Stimulated activated naive CD4-positive, alpha-beta T cell (primary cell): ENCODE results near the gene CWH43.
"Not testable (repeated sequence)": the region's sequence is repeated elsewhere in the genome, so short reads cannot be mapped to it uniquely, and the experiment has no call there.

Experiments
- DNase-seq, 6 experiments: peaks; one replicate each; lab custom pipeline; 2025; lab: John Stamatoyannopoulos, UW

Gene CWH43

GRCh38 chr4:48985976-48986653 lies at the start of gene CWH43:
Gene CWH43, plus strand, starts transcription at chr4:48986275. Its CDS starts 155 bp downstream, at chr4:48986430.
- no peak for DNase-seq

- DNase-seq, result no peak
Measured at GRCh38 chr4:48937033-48937432, 49.0 kb upstream of the CWH43 start.

GRCh38 chr4:48938831-48939230 lies 47.2 kb upstream of the CWH43 start:
- no peak for DNase-seq

DNA sequence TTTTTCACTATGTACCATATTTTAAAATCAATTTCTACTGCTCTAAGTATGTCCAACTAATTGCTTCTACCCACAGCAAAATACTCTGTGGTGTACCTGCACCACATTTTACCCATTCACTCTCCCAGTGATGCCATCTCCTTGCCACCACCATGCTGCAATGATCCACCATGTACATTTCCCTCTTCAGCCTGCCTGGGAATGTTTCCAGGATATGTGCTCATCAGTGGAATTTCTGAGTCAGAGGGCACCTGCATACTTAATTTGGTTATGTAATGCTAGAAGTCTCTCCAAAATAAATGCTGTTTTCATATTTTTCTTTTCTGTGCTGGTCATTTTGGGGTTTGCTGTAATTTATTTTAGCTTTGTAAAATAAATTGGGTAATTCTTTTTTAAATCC lies 46.3 kb upstream of the CWH43 start:
- DNase-seq, result no peak

DNA sequence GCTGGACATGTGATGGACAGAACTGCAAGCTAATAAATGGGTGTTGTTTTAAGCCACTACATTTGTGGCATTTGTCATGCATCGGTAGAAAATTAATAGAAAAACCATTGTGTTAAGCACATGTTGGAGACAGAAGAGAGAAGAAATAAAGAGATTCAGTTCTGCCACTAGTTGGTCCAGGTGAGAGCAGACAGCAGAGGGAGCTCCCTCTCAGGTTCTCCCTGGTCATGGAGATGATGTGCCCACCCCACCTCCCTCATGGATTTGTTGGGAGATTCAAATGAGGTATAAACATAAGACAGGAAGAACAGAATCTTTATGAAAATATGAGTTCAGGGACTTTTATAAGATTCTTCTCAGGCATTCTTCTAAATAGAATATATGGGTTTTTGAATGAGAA lies 42.7 kb upstream of the CWH43 start:
- DNase-seq, result peak in 1 of 6 experiments; percentile 8

GRCh38 chr4:48944252-48944651 lies 41.8 kb upstream of the CWH43 start:
- DNase-seq, result no peak

- DNase-seq, result peak in 5 of 6 experiments; percentile 13 to 68 (median 58)
Measured at GRCh38 chr4:48944756-48945241, 41.3 kb upstream of the CWH43 start.

DNA sequence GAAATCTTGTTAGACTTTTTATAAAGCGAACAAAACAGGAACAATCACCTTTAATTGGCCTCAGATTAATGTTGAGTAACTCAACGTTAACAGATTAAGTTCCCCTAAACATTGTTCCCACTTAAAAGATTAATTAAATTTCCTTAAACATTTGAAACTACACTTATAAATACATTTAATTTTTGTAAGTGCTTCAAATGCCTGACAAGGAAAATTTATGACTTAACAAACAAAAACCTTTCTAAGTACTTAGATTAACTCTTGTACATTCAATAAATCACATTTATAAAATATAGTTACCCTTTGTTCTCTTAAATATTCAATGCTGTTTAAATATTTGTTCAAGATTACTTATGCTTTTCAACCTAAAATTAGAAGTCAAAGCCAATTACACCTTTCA lies 40.1 kb upstream of the CWH43 start:
- DNase-seq, result no peak

GRCh38 chr4:48947731-48948130 lies 38.3 kb upstream of the CWH43 start:
- DNase-seq, result no peak

DNA sequence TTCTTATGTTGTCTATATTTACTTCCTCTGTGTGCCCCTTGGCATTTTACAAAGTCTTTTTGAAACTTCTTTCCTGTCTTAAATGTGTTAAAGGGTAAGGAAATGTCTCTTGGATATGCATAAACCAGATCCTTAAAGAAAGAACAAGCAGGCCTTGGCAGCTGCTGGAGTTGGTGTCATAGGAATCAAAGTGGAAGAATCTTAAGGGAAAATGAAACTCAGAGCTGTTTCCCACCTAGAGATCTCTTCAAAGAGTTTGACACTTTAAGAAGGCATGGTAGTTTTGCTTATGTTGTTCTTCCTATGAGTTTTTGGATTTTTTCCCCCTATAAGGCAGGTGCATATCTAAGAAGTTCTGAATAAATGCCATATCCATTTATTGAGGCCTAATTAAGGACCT lies 37.0 kb upstream of the CWH43 start:
- no peak for DNase-seq

DNA sequence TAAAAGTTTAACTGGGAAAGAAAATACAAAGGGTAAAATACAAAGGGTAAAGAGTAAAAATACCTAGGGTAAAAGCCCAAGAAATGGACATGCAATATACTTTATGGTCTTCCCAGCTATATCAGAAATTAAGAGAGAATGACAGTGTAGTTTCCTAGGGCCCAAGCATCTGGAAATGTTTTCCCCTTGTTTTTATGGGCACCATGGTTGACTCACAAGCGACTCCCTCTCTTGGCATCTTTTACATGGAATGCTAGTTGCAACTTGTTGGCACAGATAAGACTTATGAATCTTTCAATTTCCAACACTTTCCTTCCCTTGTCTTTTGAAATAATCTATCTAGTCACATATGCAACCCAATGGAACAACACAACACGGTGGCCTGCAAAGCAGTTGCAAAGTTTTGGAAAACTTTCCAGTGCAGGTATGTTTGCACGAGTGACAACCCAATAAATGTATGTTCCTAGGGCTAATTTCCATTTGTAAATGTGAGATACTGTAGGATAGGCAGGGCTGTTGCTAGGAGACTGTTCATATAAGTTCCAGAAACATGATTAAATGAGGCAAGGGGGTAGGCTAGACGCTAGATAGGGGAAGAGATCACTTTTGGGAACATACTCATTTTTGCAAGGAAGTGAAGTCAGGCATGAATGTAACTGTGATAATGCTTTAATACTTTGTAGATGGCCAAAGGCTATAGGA lies 36.4 kb upstream of the CWH43 start:
- no peak for DNase-seq

GRCh38 chr4:48954314-48954713 lies 31.8 kb upstream of the CWH43 start:
- DNase-seq, result no peak

DNA sequence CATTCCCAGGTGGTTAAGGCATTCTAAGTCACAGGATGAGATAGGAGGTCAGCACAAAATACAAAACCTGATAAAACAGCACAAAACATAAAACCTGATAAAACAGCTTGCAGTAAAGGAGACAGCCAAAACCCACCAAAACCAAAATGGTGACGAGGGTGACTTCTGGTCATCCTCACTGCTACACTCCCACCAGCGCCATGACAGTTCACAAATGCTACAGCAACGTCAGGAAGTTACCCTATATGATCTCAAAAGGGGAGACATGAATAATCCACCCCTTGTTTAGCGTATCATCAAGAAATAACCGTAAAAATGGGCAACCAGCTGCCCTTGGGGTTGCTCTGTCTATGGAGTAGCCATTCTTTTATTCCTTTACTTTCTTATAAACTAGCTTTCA lies 28.7 kb upstream of the CWH43 start:
- not testable (repeated sequence) for DNase-seq

GRCh38 chr4:48958582-48958981 lies 27.5 kb upstream of the CWH43 start:
- no peak for DNase-seq

GRCh38 chr4:48960988-48961635 lies 25.0 kb upstream of the CWH43 start:
- no peak for DNase-seq

- DNase-seq, result no peak
Measured at GRCh38 chr4:48962636-48963035, 23.4 kb upstream of the CWH43 start.

DNA sequence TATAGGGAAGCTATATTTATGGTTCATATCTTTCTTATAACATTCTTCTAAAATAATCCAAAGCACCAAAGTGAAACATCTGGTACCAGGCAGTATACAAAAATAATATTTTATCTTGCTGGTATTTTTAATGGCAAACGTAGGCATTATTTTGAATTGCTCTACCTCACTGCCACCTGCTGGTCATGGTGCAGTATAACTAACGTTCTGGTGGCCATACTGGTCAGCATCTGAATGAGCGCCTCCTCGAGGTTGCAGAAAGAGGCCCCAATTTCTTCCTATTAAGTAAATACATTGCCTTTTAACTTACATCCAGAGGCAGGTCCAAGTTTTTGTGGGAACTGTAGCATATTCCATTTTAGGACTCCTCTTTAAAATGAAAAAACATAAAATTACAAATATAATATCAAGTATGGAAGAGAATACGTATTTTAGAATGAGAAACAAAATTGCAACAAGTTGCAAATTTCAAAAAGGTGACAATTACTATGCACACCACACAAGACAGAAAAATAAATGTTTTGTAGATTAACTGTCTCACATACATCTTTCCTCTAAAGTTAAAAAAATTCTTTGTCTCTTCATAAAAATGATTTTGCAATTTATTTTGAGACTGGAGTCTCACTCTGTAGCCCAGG lies 22.9 kb upstream of the CWH43 start:
- peak; percentile 25 to 80 (median 65) for DNase-seq

DNA sequence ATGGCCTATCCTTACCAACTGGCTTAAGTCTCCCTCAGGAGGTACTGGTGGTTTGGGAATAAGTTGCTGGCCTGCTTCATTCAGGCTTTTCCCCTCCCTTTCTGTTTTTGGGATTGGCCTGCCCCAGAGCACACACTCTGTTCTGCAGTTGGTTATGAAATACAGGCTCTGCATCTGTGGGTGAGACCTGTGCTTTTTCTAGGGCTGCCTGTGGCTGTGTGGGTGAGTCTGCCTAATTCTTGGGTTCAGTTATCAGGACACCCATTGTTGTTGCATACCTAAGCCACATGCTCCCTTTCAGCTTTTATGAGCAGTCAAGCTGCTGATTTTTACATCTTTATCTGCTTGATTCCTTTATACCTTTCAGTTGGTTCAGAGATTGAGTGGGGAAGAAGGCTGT lies 19.0 kb upstream of the CWH43 start:
- no peak for DNase-seq

DNA sequence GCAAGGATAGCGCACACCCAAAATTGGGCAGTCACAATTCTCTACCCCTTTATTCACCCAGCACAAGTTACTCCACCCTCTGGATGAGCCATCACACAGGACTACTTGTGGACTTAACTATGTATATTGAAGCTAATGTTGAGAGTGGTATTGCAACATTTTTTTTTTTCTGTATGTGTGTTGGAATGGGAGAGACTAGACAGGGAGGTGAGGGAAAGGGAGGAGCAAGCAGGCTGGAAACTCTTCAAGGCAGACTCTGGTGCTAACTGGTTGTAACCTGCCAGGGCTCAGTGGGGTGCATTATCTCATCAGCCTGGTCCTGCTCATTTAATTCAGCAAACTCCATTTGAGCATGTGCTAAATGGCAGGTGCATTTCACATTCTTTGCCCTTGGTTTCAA lies 18.4 kb upstream of the CWH43 start:
- DNase-seq, result no peak

DNA sequence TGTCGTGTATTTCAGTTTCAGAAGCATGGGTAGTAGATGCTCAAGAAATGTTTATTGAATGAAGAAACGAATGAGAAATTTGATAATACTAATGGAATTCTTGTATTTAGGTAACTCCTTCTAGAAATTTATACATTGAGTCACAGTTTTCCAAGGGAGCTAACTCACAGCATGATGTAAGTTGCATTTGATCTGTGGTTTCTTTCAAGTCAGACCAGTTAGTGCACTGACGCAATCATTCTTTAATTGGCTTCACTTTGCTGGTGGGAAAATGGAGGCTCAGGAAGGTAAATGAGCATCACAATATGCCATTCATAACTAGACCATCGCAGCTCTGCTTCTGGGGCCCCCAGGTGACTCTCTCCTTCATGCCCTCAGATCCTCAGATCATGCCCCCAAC lies 17.3 kb upstream of the CWH43 start:
- no peak for DNase-seq

- DNase-seq, result no peak
Measured at GRCh38 chr4:48970471-48970921, 15.6 kb upstream of the CWH43 start.

- DNase-seq, result no peak
Measured at GRCh38 chr4:48974979-48975640, 11.0 kb upstream of the CWH43 start.
